Hematopoietic multipotent progenitor cell treated with erythropoietin and hydrocortisone succinate and interleukin-3 and kit ligand, for 6 days (in vitro differentiated cells): ENCODE measurements around the gene GYS1.
A peak's percentile ranks its signal among the peaks of the same experiment; 100 is the strongest.

ENCODE experiments used
- DNase-seq: peaks from one replicate; pipeline ENCODE4 v3.0.0-alpha.2; 2015

Gene GYS1

GRCh38 chr19:48988286-48988685 is 4.8 kb downstream of the GYS1 start:
- DNase-seq, result no peak

GRCh38 chr19:48987323-48987722 is 5.8 kb downstream of the GYS1 start:
- no peak for DNase-seq

- no peak for DNase-seq
These were observed 6.9 kb downstream of the GYS1 start for GRCh38 chr19:48986211-48986610.

- DNase-seq, result no peak
These were observed 7.4 kb downstream of the GYS1 start for GRCh38 chr19:48985711-48986110.

- peak; percentile 56 for DNase-seq
These were observed 10.8 kb downstream of the GYS1 start for GRCh38 chr19:48982280-48982679.

GRCh38 chr19:48977061-48977460 is 16.0 kb downstream of the GYS1 start:
- DNase-seq, result no peak

- DNase-seq, result peak; percentile 84
These were observed 16.9 kb downstream of the GYS1 start for GRCh38 chr19:48975947-48976847.

GRCh38 chr19:48970923-48971395 is 22.1 kb downstream of the GYS1 start:
- peak; percentile 96 for DNase-seq

GRCh38 chr19:48970139-48970766 is 22.9 kb downstream of the GYS1 start:
- no peak for DNase-seq

- peak; percentile 91 for DNase-seq
These were observed 23.6 kb downstream of the GYS1 start for GRCh38 chr19:48969276-48970138.

GRCh38 chr19:48968813-48969218 is 24.3 kb downstream of the GYS1 start:
- no peak for DNase-seq

- peak; percentile 27 for DNase-seq
These were observed 24.9 kb downstream of the GYS1 start for GRCh38 chr19:48968179-48968661.

GRCh38 chr19:48967346-48968178 is 25.5 kb downstream of the GYS1 start:
- peak; percentile 49 for DNase-seq

GRCh38 chr19:48966541-48967345 is 26.4 kb downstream of the GYS1 start:
- DNase-seq, result peak; percentile 64

GRCh38 chr19:48965806-48966540 is 27.1 kb downstream of the GYS1 start:
- DNase-seq, result peak; percentile 94

GRCh38 chr19:48965040-48965805 is 27.9 kb downstream of the GYS1 start, which contains the start of gene FTL:
Gene FTL (plus strand): TSS chr19:48965309. CDS start chr19:48965508, 199 bp downstream.
- DNase-seq, result peak; percentile 98

- no peak for DNase-seq
These were observed 28.7 kb downstream of the GYS1 start for GRCh38 chr19:48964205-48965039.
